GM19043 (cell line): ENCODE measurements around the gene IGFBP6.

ENCODE experiments used
- ATAC-seq: cut with Tn5 transposase; IDR thresholded peaks from one replicate; pipeline ENCODE4 v1.9.1; 2021; ENCODE audit warnings: low read depth; ENCODE audit not compliant: unreplicated experiment

The IGFBP6 gene

GRCh38 chr12:53097564-53098353 is at the start of gene IGFBP6:
TSS of gene IGFBP6 (plus strand) at chr12:53097667. CDS start at chr12:53097718, 51 bp downstream.
- ATAC-seq = no peak

- ATAC-seq = no peak
These were observed 49.3 kb upstream of the IGFBP6 start for GRCh38 chr12:53048033-53048779.

- ATAC-seq = no peak
These were observed 48.6 kb upstream of the IGFBP6 start for GRCh38 chr12:53048780-53049401.

DNA sequence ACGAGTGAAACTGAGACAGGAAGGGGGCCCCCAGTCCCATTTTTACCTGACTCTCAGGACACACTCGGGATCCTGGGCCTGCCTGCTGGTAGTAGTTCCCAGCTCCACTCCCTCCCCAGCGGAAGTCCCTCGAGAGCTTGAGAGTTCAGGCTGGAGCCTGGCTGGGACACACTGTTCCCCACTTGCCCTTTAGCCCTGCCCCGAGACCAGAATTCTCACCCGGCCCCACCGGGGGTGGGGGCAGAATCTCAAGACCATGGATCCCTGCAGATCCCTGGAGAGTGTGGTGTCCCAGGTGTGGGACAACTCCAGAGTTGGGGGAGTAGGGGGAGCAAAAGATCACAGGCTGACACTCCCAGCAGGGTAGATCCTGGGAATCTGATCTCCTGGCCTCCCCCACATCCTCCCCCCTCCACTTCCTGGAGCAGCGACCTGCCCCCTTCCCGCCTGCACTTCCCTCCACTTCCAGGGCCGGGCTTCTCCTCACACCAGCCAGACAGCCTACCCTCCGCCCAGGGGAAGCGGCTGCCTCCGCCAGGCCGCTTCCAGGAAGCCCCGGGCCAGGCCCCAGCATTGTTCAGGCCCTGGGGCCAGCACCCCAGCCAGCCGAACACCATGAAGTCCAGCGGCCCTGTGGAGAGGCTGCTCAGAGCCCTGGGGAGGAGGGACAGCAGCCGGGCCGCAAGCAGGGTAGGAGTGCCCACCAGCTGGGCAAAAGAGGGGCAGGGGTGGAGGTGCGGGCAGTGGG is 47.7 kb upstream of the IGFBP6 start, which contains the start of gene TNS2:
Gene TNS2 (plus strand): TSS at position 495 of the 748 bp plus-strand sequence. CDS start 121 bp downstream, at position 616.
- ATAC-seq = no peak

GRCh38 chr12:53050426-53051057 is 46.9 kb upstream of the IGFBP6 start:
- no peak for ATAC-seq

DNA sequence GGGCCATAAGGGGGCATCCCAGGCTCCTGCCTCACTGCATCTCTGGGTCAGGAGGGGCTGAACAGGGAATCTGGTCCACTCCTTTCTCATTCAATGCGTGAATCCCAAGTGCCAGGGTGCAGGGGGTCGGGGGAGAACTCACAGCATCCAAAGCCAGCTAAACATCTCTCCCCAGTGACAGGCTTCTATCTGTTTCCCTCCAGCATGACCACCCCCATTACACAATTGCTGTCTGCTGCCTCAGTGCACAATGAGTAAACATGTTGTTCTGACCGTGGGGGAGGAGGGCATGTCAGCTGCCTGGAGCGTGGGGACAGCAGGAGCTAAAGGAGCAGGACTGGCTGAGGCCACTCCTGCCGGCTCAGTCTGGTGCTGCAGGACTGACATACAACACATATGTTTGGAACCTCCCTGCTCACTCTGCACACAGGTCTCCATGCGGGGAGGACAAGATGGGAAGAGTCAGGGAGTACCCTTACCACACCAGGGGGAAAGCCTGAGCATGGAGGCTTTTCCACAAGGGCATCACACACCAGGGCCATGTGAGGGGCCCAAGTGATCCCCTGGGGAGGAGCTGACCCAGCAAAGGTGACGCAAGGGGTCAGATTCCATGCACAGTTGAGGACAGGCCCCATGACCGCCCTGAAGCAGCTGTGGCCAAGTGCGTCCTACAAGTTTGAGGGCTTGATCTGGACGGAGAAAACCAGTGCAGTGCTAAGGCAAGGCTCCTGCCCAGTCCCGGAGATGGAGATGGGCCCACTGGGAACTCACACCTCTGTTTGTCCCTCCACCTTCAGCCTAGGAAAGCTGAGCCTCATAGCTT is 46.2 kb upstream of the IGFBP6 start:
- no peak for ATAC-seq

DNA sequence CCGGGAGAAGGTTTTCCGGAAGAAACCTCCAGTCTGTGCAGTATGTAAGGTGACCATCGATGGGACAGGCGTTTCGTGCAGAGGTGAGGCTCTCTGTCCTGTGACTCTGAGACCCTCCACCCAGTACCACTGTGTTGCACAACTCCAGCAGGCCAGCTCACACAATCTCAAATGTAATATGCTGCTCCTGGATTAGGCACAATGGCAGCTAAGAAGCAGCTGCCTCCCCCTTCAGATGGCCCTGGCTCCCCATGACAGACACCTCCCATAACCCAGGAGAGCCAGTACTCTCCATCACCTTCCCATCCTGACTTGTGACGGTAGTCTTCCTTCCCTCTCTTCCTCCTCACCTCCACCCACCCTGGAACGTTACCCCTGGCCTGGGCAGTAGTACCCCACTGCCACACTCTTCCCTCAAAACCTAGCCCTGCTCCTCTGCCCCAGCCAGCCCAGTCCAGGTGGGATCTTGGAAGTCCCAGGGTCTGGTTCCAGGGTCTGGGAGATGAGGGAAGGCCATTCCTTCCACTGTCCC is 45.5 kb upstream of the IGFBP6 start:
- no peak for ATAC-seq

- no peak for ATAC-seq
These were observed 44.8 kb upstream of the IGFBP6 start for GRCh38 chr12:53052419-53053217.

DNA sequence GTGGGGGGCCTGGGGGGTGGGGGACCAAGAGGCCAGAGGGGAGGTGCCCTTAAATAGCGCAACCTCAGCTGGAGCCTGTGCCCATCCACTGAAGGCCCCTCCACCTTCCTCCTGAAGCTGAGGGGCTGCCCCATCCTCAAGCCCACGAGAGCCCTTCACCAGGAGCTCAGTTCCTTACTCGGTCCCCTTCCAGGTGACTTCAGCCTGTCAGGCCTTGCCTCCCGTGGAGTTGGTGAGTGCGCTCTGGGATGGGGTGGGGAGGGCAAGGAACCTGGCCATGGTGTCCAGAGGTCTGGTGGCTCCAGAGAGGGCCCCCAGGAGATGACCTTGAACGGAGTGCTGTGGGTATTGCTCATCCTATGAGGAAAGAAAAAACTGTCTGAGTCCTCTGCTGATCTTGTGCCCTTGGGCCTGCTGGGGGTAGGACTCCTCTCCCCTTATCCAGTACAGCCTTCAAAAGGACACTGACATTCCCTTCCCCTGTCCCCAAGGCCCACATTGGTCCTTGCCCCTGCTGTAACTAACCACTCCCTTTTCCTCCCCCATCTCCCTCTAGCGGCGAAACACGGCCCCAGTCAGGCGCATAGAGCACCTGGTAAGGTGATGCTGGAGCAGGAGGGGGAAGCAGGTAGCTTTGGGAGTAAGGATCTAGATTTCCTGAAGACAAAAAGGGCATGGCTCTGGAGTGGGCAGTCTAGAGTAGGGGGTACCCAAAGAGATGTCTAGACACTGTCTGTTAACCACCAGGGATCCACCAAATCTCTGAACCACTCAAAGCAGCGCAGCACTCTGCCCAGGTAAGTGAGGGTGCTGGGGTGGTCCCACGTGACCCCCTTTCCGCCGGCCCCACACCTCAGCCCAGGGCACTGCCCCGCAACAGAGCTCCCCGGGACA is 44.0 kb upstream of the IGFBP6 start:
- no peak for ATAC-seq

- ATAC-seq = peak; percentile 94
These were observed 43.2 kb upstream of the IGFBP6 start for GRCh38 chr12:53054112-53054878.

DNA sequence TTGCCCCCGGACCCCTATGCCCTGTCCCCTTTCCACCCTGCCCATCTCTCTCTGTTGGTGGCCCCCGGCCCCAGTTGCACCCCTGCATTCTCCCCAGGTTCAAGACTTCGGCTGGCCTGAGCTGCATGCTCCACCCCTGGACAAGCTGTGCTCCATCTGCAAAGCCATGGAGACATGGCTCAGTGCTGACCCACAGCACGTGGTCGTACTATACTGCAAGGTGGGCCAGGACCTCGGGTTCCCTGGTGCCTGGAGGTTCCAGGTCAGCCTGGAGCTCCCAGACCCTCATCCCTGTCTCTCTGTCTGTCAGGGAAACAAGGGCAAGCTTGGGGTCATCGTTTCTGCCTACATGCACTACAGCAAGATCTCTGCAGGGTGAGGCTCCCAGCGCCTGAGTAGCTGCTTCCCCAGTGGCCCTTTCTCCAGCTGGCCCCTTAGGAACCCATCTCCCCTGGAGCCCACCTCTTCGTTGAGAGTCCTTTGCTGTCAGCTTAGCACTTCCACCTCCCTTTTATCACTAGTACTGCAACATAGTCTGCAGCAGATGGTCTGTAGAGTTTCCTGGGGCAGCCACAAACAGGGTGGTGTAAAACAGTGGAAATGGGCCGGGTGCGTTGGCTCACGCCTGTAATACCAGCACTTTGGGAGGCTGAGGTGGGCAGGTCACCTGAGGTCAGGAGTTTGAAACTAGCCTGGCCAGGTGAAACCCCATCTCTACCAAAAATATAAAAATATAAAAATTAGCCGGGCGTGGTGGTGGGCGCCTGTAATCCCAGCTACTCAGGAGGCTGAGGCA is 41.8 kb upstream of the IGFBP6 start:
- ATAC-seq = no peak

DNA sequence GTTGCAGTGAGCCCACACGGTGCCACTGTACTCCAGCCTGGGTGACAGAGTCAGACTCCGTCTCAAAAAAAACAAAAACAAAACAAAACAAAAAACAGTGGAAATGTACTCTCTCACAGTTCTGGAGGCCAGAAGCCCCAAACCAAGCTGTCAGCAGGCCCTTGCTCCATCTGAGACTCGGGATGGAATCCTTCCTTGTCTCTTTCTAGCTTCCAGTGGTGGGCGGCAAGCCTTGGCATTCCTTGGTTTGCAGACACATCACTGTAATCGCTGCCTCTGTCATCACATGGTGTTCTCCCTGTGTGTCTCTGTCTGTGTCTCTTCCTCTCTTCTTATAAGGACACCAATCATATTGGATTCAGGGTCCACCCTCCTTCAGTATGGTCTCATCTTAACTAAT is 41.2 kb upstream of the IGFBP6 start:
- ATAC-seq = no peak

GRCh38 chr12:53056901-53057300 is 40.6 kb upstream of the IGFBP6 start:
- no peak for ATAC-seq

DNA sequence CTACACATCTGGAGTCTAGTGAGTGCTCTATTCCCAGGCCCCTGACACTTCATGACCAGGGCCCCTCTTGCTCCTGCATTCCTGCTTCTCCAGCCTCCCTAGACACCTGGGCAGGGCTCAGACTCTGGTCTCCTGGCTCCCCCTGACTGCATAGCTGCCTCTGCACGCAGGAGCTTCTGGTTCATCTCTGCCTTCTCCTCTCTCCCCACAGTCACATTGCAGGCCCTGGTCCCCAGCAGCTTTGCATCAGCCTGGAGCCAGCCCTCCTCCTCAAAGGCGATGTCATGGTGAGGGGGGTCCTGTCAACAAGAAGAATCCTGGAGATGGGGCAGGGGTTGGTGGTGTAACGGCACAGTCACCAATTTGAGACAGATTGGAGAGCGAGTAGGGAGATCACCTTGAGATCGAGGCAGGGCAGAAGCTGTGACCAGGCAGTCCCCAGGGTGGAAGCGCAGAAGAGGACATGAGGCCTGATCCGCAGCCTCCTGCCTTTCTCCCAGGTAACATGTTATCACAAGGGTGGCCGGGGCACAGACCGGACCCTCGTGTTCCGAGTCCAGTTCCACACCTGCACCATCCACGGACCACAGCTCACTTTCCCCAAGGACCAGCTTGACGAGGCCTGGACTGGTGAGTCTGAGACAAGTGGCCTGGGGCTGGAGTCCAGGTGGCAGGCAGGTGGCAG is 39.5 kb upstream of the IGFBP6 start:
- no peak for ATAC-seq
